ENCODE measurements around the gene AHNAK. TPM values are rescaled to one million over a fixed set of nuclear protein-coding genes. Genes with fewer than 3 reads are reported as not detected.

The AHNAK gene
- total RNA-seq, 1 donor from 2014 or later, result 226 TPM

DNA sequence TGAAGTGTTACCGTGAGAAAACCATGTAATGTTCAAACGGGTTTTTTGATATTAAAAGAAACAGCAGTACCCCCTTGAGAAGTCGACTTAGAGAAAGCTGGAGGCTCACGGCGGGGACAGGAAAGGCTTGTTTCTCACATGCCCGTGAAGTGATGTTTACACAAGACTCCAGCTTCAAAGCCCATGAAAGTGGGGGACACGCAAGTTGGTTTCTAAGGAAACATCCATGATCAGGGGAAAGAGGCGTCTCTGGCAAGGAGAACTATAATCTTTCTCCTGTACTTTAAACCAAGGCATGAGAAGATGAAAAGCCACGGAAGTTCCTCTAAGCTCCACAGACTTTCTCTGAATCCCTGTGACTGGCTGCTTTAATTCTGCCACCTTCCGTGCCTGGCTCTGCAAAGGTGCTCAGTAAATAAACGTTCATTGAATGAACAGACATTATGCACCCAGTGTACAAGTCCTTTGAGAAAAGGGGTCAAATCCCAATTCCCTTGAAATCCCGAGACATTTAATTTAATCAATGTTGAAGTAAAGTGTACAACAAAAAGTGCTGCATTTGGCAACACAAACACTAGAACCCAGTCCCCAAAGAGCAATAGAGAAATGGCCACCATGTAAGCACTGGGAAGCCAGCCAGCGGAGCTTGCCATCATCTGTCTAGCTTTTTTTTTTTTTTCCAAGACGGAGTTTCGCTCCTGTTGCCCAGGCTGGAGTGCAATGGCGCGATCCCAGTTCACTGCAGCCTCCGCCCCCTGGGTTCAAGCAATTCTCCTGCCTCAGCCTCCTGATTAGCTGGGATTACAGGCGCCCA is 58.7 kb downstream of the AHNAK start:
- TF ChIP-seq, protein P1, sequence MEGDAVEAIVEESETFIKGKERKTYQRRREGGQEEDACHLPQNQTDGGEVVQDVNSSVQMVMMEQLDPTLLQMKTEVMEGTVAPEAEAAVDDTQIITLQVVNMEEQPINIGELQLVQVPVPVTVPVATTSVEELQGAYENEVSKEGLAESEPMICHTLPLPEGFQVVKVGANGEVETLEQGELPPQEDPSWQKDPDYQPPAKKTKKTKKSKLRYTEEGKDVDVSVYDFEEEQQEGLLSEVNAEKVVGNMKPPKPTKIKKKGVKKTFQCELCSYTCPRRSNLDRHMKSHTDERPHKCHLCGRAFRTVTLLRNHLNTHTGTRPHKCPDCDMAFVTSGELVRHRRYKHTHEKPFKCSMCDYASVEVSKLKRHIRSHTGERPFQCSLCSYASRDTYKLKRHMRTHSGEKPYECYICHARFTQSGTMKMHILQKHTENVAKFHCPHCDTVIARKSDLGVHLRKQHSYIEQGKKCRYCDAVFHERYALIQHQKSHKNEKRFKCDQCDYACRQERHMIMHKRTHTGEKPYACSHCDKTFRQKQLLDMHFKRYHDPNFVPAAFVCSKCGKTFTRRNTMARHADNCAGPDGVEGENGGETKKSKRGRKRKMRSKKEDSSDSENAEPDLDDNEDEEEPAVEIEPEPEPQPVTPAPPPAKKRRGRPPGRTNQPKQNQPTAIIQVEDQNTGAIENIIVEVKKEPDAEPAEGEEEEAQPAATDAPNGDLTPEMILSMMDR (IDR thresholded peaks at IDR 0.05; ENCODE audit: insufficient read depth, low read length, poor library complexity, severe bottlenecking), result no peak
- Histone ChIP-seq H3K4me3 (ENCODE audit: low read depth, low read length) (no peak overlapping the region), H3K27me3 (ENCODE audit: control insufficient read depth, insufficient read depth, low read length) (no peaks in the 10 kb centered on the region), H3K36me3 (ENCODE audit: control insufficient read depth, insufficient read depth, low read length) (no peaks in the 10 kb centered on the region)
- no peak for DNase-seq (ENCODE audit: low read depth)

- Histone ChIP-seq H3K36me3 (ENCODE audit: control insufficient read depth, insufficient read depth, low read length) (no peaks in the 10 kb centered on the region), H3K27me3 (ENCODE audit: control insufficient read depth, insufficient read depth, low read length) (no peaks in the 10 kb centered on the region), H3K4me3 (ENCODE audit: low read depth, low read length) (no peak overlapping the region)
- no peak for DNase-seq (ENCODE audit: low read depth)
- TF ChIP-seq, protein P1 (IDR thresholded peaks at IDR 0.05; ENCODE audit: insufficient read depth, low read length, poor library complexity, severe bottlenecking), result no peak
These were observed 59.5 kb downstream of the AHNAK start for GRCh38 chr11:62487136-62487535.

DNA sequence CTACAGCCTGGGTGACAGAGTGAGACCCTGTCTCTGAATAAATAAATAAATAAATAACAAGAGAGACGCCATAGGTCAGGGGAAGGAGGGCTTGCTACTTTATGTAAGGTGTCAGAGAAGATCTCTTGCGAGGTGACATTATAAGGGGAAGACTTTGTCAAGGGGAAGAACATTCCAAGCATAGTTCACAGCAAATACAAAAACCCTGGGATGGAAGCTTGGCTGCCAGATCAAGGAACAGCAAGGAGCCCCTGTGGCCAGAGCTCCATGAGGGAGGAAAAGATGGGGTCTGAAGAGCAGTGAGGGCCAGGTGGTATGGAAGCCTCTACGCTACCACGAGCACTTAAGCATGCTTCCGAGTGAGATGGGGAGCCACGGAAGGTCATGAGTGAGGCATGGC is 62.3 kb downstream of the AHNAK start:
- Histone ChIP-seq H3K36me3 (ENCODE audit: control insufficient read depth, insufficient read depth, low read length) (no peaks in the 10 kb centered on the region), H3K4me3 (ENCODE audit: low read depth, low read length) (no peak overlapping the region), H3K27me3 (ENCODE audit: control insufficient read depth, insufficient read depth, low read length) (no peaks in the 10 kb centered on the region)
- DNase-seq (ENCODE audit: low read depth), result no peak
- TF ChIP-seq, protein P1 (IDR thresholded peaks at IDR 0.05; ENCODE audit: insufficient read depth, low read length, poor library complexity, severe bottlenecking), result no peak

GRCh38 chr11:62482753-62483152 is 63.9 kb downstream of the AHNAK start:
- DNase-seq (ENCODE audit: low read depth), result no peak
- H3K36me3 ChIP-seq (ENCODE audit: control insufficient read depth, insufficient read depth, low read length), result no peaks in the 10 kb centered on the region
- H3K27me3 ChIP-seq (ENCODE audit: control insufficient read depth, insufficient read depth, low read length), result no peaks in the 10 kb centered on the region
- TF ChIP-seq, protein P1 (IDR thresholded peaks at IDR 0.05; ENCODE audit: insufficient read depth, low read length, poor library complexity, severe bottlenecking), result no peak
- no peak overlapping the region for H3K4me3 ChIP-seq (ENCODE audit: low read depth, low read length)

DNA sequence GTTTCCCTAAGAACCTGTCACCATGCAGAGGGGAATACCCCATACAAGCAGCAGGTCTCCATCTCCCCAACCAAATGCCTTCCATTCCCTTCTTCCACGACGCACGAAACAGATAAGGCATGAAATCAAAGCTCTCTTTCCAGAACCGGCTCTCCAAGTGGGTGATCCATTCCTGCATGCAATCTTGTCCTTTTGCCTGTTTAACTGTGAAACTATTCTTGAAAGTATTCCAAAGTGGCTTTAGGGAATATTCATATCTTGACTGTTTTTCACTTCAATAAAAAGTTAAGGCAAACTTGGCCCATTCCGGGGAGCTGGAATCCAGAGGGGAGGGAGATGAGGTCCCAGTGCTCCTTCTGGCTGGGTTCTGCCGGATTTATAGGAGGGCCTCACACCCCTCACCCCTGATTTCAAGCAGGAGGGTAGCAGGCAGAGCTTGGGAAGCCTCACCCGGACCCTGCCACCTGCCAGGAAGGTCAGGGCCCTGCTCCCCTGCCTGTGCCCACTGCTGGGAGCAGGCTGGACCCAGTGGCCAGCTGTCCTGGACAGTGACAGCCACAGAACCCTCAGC is 66.9 kb downstream of the AHNAK start:
- no peaks in the 10 kb centered on the region for H3K27me3 ChIP-seq (ENCODE audit: control insufficient read depth, insufficient read depth, low read length)
- TF ChIP-seq, protein P1 (IDR thresholded peaks at IDR 0.05; ENCODE audit: insufficient read depth, low read length, poor library complexity, severe bottlenecking), result no peak

More for the DNA sequence above, 66.9 kb downstream of the AHNAK start:
- Histone ChIP-seq H3K36me3 (ENCODE audit: control insufficient read depth, insufficient read depth, low read length) (no peaks in the 10 kb centered on the region), H3K4me3 (ENCODE audit: low read depth, low read length) (no peak overlapping the region)
- no peak for DNase-seq (ENCODE audit: low read depth)

All from kidney epithelial cell (primary cell).